Stimulated activated CD8-positive, alpha-beta memory T cell treated with anti-CD3 and anti-CD28 coated beads, Interleukin-15, amount 100 ng/mL, for 24 hours (primary cell): ENCODE results near the gene ADCY5.
"Not testable (repeated sequence)": the region's sequence is repeated elsewhere in the genome, so short reads cannot be mapped to it uniquely, and the experiment has no call there.

Source experiments
- DNase-seq: peaks from one replicate; pipeline ENCODE4 v3.0.0-alpha.2; 2020; ENCODE audit warnings: low read depth

ADCY5 gene

DNA sequence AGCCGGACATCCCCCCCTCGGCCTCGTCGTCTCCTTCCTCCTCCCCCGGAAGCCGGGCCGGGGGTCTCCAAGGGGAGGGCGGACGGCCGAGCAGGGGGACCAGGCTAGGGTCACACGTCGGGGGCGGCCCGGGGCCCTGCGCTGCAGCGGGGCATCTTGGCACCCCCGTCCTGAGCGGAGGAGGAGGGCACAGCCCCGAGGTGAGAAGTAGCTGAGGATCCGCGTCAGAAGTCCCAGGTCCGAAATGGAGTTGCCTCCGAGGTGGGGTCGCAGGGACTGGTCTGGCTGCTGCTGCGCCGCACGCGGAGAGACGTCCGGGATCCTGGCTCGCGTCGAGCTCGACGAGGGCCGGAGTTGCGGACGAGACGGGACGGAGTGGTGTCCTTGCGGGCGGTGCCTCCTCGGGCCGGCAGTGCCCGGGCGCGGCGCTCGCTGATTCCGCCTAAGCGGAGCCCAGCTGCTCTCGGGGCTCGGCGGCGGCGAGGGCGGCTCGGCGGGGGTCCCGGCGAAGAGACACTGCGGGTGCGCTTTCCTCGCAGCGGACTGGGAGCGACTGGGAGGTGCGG, at the start of gene ADCY5:
Gene ADCY5, minus strand, starts transcription at position 555 of the 566 bp plus-strand sequence. Its CDS starts 545 bp downstream, at position 10.
- DNase-seq: no peak

GRCh38 chr3:123493912-123494311, 45.0 kb upstream of the ADCY5 start:
- DNase-seq: no peak

- DNase-seq: no peak
These were observed 43.2 kb upstream of the ADCY5 start for GRCh38 chr3:123491966-123492587.

- DNase-seq: no peak
These were observed 40.6 kb upstream of the ADCY5 start for GRCh38 chr3:123489400-123490004.

- DNase-seq: no peak
These were observed 39.9 kb upstream of the ADCY5 start for GRCh38 chr3:123488645-123489347.

GRCh38 chr3:123487063-123487462, 38.2 kb upstream of the ADCY5 start:
- DNase-seq: not testable (repeated sequence)

GRCh38 chr3:123486460-123486859, 37.6 kb upstream of the ADCY5 start:
- no peak for DNase-seq

- no peak for DNase-seq
These were observed 36.7 kb upstream of the ADCY5 start for GRCh38 chr3:123485551-123485950.

GRCh38 chr3:123483146-123483545, 34.3 kb upstream of the ADCY5 start:
- no peak for DNase-seq

DNA sequence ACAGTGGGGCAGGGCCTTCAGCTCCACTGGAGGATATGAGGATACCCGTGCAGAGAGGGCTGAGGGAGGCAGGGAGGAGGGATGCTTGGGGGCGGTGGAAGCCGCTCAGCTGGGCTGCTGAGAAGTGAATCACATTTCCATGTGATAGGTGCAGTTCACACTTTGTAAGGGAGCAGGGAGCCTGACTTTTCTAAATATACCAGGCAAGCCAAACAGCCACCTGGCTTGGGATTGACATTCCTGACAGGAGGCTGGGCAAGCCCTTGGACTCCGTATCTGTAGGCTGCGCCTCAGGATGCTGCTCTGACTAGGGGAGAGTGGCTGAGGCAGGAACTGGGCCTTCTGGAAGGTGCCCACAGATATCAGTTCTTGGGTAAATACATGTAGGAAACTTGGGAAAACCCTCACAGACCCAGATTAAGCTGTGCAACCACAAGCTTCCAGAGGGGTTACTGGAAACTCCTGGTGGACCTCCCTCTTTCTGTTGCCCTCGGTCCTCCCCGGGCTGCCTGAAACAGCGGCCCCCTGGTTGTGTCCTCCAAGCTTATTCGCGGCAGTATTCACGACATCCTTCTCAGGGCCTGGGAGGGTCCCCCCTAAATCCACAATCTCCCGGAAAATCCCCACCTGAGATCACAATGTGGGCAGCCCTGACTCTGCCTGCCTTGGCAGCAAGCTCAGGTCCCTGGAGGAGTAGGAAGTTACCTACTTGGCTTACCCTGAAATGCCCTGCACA, 33.0 kb upstream of the ADCY5 start:
- no peak for DNase-seq

DNA sequence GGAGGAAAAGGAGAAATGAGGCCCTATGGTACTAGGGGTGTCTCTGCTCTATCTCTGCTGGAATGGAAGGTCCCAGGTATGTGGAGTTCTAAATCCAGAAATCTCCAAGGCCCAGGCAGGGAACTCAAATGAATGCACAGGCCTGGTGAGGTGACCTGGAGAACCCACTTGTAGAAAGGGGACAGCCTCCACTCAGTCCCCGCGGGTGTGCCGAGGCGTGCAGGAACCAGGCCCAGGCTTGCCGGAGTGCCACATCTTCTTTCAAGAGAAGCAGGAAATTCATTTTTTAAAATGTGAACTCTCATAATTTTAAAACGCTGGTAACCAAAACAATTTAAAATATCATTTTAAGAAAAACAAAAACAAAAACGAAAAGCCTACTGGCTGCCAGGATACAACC, 32.2 kb upstream of the ADCY5 start:
- DNase-seq: no peak

- no peak for DNase-seq
These were observed 31.5 kb upstream of the ADCY5 start for GRCh38 chr3:123480428-123480827.

DNA sequence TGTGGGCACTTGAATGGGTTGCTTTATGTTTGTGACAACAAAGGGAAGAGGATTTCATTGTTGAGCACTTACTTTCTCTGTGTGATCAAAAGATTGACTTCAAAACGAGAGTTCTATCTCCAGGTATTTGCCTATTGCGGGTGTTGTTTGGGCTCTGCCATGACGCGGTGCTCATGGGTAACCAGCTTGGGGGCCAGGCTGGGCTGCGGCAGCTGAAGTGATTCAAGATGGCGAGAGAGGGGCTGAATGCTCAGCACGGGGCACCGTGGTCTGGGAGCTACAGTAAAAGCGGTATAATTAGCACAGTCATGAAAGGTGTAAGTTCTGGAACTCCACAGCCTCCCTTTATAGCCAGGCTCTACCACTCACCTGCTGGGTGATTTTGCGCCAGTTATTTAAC, 31.0 kb upstream of the ADCY5 start:
- no peak for DNase-seq

DNA sequence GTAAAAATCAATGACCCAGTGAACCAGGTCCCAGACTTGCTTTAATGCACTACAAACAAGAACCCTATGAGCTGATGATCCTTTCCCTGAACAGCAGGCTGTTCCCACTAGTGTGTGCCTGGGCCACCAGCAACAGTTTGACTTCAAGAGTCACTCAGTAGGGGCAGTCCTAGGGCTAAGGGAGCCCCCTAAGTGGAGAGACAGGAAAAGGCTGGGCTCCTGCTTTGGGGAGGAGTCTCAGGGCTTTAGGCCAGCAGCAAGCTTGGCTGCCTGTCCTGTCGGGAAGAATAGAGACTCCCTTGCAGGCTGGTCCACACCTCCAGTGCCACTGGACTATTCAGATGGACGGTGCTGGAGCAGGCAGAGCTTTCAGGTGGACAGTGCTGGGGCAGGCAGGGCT, 29.4 kb upstream of the ADCY5 start:
- no peak for DNase-seq

- DNase-seq: no peak
These were observed 28.3 kb upstream of the ADCY5 start for GRCh38 chr3:123476967-123477750.

- no peak for DNase-seq
These were observed 26.9 kb upstream of the ADCY5 start for GRCh38 chr3:123475786-123476185.

GRCh38 chr3:123471106-123471505, 22.2 kb upstream of the ADCY5 start:
- no peak for DNase-seq

DNA sequence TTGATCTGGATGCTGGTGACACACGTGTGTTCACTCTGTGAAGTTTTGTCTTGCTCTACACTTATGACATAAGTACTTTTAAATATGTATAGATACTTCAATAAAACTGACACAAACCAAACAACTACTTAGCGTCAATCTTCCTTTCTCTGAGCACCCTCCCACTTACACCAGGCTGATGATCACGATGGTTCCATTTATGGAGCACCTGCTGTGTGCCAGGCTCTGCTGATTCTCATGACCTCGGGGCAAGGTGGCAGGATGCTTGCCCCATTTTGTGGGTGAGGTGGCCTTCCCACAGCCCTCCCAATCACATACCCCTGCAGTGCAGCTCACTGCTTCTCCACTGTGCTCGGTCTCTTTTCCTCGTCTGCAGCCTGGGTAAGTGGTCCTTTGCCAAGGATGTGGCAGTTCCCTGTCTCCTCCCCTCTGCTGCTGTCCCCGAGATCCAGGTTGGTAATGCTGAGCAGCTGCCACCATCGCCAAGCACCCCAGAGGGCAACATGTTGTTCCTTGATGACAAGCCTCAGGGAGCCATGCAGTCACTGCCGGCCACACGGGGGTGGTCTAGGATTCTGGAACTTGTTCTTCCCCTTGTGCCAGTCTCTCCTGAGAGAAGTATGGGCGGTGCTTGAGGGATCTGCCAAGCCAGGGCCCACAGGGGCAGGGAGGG, 20.6 kb upstream of the ADCY5 start:
- DNase-seq: no peak

GRCh38 chr3:123467046-123467445, 18.2 kb upstream of the ADCY5 start:
- DNase-seq: no peak

- no peak for DNase-seq
These were observed 15.3 kb upstream of the ADCY5 start for GRCh38 chr3:123464211-123464610.

DNA sequence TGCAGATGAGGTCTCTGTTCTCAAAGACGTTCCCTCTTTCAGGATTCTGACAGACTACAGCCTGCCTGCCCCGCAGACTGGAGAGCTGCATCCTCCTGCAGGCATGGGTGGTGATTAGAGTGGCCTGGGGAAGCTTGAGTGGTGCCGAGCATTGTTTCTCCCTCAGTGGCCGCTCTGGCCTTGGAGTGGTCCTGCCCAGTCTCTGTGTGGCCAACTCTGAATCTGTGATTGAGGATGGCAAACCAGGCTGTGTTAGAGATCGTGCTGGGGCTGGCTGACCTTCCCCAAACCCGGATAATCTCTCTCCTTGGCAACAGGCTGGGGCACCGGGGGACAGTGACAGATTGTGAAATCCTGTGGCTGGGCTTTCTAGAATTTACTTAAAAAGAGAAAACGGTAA, 11.0 kb upstream of the ADCY5 start:
- DNase-seq: no peak
